HG03521 (cell line): Measurements from ENCODE around the gene CATSPER4.

ENCODE experiments used
- ATAC-seq: cut with Tn5 transposase; IDR thresholded peaks from one replicate; pipeline ENCODE4 v1.9.1; 2021; ENCODE audit warnings: mild to moderate bottlenecking, moderate library complexity; ENCODE audit not compliant: unreplicated experiment

CATSPER4 gene

DNA sequence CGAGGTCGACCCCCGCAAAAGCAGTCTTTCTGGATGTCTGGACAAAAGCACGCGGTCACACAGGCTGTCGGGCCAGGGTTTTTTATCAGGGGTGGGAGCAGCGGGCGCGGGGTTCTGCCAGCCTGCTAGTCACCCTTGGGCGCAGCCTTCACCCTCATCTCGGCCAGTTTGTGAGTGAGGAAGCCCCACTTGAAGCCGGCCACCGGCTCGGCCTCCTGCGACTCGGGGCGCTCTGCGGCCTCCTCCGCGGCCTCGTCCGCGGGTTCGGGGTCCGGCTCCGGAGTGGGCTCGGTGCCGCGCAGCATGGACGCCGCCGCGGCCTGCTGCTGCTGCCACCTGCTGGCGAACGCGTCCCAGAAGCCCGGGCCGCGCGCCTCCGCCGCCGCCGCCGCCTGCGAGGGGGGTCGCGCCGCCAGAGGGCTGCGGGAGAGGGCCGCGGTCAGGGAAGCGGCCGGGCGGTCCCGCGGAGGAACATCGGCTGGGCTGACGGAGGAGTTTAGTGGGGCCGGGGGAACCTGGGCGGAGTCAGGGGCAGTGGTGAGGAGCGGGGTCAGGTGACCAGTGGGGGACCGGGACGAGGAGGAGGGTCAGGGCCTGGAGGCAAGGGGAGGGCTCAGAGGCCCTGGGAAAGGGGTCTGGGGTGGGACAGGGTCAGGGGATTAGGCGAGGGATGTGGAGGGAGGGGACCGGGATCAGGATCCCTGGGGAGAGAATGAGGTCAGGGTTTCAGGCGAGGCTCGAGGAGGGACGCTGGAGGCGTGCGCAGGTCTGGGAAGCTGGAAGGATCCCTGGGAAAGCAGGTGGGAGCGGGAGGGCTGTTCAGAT is 26.2 kb upstream of the CATSPER4 start:
- no peak for ATAC-seq

GRCh38 chr1:26164861-26165842 is 25.2 kb upstream of the CATSPER4 start:
- ATAC-seq = no peak

- no peak for ATAC-seq
Observed at GRCh38 chr1:26166719-26167281, 23.6 kb upstream of the CATSPER4 start.

GRCh38 chr1:26168410-26169197 is 21.8 kb upstream of the CATSPER4 start, which contains the start of gene C1orf232:
C1orf232 (minus strand) TSS chr1:26168963; CDS start chr1:26168499, 464 bp downstream.
- no peak for ATAC-seq

GRCh38 chr1:26169198-26169554 is 21.2 kb upstream of the CATSPER4 start:
- ATAC-seq = no peak

DNA sequence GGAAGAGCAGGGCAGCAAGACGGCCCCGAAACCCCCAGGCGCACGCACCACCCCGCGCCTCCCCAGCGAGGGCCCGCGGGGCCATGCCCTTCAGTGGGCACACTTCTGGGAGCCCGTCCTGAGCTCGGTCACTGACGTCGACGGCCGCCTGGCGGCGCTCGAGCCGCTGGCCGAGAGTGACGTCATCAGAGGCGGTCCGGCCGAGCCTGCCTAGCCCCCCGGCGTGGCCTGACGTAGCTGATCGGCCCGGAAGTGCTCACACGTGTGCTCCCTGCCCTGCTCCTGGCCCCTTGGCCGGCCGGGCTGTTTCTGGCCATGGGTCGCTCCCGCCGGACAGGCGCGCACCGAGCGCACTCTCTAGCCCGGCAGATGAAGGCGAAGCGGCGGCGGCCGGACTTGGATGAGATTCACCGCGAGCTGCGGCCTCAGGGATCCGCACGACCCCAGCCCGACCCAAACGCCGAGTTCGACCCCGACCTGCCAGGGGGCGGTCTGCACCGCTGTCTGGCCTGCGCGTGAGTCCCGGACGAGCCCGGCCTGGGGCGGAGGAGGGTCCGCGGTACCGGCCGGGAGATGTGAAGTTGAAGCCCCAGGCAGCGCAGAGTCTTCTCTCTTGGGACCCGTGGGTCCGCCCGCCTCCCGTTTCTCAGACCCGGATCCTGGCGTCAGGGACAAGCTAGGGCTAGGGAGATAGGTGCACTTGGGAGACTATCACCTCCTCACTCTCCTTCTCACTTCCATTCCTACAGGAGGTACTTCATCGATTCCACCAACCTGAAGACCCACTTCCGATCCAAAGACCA is 20.5 kb upstream of the CATSPER4 start, which contains the start of gene ZNF593:
Gene ZNF593 (plus strand): TSS at position 240 of the 803 bp plus-strand sequence. CDS start 76 bp downstream, at position 316.
- ATAC-seq = peak; percentile 87

- no peak for ATAC-seq
Observed at GRCh38 chr1:26170472-26170821, 20.0 kb upstream of the CATSPER4 start.

- no peak for ATAC-seq
Observed at GRCh38 chr1:26171084-26172072, 19.0 kb upstream of the CATSPER4 start, which contains the start of gene ZNF593OS. ZNF593OS (minus strand) TSS chr1:26171832; CDS start chr1:26171661, 171 bp downstream.

GRCh38 chr1:26175346-26175745 is 15.1 kb upstream of the CATSPER4 start:
- no peak for ATAC-seq

GRCh38 chr1:26177182-26177684 is 13.2 kb upstream of the CATSPER4 start, which contains the start of gene CNKSR1:
CNKSR1 (plus strand) TSS chr1:26177491; CDS start chr1:26177548, 57 bp downstream.
- no peak for ATAC-seq

DNA sequence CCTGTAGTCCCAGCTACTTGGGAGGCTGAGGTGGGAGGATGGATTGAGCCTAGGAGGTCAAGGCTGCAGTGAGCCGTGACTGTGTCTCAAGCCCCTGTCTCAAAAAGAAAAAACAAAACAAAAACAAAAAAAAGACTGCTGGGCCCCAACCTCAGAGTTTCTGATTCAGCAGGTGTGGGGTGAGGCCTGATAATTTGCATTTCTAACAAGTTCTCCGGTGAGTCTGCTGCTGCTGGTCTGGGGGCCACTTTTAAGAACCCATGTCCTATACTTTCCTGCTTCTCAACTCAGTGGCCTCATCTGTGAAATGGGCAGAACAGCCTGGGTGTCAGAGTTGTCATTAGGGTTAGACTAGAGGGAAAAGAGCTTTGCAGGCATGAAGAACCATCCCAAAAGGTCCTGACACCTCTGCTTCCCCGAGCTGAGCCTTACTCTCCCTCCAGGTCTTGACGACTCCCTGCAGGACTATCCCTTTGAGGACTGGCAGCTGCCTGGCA is 10.3 kb upstream of the CATSPER4 start:
- no peak for ATAC-seq

GRCh38 chr1:26181586-26182382 is 8.6 kb upstream of the CATSPER4 start:
- ATAC-seq = no peak

- no peak for ATAC-seq
Observed at GRCh38 chr1:26182383-26182696, 8.1 kb upstream of the CATSPER4 start.

GRCh38 chr1:26184086-26184485 is 6.3 kb upstream of the CATSPER4 start:
- ATAC-seq = no peak

- no peak for ATAC-seq
Observed at GRCh38 chr1:26184883-26185282, 5.5 kb upstream of the CATSPER4 start.

GRCh38 chr1:26187882-26188281 is 2.5 kb upstream of the CATSPER4 start:
- ATAC-seq = no peak

- no peak for ATAC-seq
Observed at GRCh38 chr1:26188477-26188876, 1.9 kb upstream of the CATSPER4 start.
